ENCODE results near the gene OTOF. TPM values are rescaled to one million over a fixed set of nuclear protein-coding genes. Genes with fewer than 3 reads are reported as not detected.

Gene OTOF
- total RNA-seq, 1 donor from 2014 or later = 0.22 TPM

DNA sequence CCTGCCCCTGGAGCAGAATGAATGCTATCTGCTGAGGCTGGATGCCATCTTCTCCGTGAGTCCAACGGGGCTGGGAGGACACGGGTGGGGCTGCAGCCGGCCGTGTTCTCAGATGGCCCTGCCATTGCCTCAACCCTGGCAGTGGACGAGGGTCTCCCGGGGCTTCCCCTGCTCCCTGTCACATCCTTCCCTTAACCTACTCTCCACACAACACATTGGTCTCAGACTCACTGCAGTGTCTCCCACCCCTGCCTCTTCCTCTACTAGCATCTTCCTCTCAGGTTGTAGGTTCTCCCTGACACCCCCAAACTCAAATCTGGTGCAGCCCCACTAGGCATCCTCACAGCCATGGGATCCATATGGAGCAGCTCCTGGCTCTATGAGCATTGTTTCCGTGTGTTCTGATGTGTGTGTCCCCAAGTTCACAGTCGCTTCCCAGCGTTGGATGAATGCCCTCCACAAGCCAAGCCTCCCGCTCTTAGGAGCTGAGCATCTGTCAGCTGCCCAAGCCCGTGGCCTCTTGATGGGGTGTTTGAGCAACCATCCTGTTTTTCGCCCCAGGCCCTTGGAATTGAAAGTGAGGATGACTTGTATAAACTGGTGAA lies 27.8 kb downstream of the OTOF start:
- DNase-seq (ENCODE audit: low spot score, unreplicated experiment) = no peak
- H3K27ac Mint-ChIP-seq = no peak overlapping the region
- peaks cover 4% of the 10 kb centered on the region for H3K9me3 Mint-ChIP-seq (ENCODE audit: low read depth)

DNA sequence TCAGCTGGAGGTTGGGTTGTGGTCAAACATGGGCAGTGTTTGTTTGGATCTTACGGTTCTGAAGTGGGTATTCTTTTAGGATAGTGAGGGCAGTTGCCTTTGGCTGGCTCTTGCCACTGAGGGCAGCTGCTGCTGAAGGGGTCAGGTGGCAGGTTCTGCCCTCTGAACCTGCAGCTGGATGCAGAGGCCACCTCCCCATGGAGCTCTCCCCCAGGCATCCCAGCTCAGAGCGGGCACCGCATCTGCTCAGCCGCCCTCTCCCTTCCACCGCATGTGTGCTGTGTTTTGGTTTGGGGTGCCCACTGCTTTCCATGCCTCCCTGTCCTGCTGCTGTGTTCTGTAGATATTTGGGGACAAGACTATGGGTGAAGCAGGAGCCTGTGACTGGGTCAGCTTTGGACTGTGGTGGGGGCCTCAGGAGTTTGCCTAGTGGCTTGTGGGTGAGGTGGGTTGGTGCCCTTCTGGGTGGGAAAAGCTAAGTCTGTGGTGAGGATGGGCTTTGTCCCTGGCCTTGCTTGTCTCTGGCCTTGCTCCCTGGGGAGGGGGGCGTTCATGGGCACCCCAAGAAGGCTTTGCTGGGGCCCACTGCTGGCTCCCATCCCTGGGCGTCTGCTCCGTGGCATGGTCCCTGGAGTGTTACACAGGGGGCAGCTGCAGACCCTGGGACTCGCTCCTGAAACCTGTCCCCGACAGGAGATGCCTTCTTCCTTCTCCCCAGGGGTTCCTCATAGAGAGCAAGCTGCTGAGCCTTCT lies 28.5 kb downstream of the OTOF start:
- Mint-ChIP-seq H3K36me3 (ENCODE audit: insufficient read depth) (no peaks in the 10 kb centered on the region), H3K27ac (no peak overlapping the region), H3K9me3 (ENCODE audit: low read depth) (peaks cover 4% of the 10 kb centered on the region), H3K4me1 (ENCODE audit: low read depth) (no peaks in the 10 kb centered on the region), H3K4me3 (ENCODE audit: low read depth) (no peak overlapping the region), H3K27me3 (peaks cover 27% of the 10 kb centered on the region)
- no peak for DNase-seq (ENCODE audit: low spot score, unreplicated experiment)
- TF ChIP-seq, protein P1, sequence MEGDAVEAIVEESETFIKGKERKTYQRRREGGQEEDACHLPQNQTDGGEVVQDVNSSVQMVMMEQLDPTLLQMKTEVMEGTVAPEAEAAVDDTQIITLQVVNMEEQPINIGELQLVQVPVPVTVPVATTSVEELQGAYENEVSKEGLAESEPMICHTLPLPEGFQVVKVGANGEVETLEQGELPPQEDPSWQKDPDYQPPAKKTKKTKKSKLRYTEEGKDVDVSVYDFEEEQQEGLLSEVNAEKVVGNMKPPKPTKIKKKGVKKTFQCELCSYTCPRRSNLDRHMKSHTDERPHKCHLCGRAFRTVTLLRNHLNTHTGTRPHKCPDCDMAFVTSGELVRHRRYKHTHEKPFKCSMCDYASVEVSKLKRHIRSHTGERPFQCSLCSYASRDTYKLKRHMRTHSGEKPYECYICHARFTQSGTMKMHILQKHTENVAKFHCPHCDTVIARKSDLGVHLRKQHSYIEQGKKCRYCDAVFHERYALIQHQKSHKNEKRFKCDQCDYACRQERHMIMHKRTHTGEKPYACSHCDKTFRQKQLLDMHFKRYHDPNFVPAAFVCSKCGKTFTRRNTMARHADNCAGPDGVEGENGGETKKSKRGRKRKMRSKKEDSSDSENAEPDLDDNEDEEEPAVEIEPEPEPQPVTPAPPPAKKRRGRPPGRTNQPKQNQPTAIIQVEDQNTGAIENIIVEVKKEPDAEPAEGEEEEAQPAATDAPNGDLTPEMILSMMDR (IDR thresholded peaks at IDR 0.05; ENCODE audit: unreplicated experiment) = no peak

More for the DNA sequence above, 27.8 kb downstream of the OTOF start:
- H3K4me3 Mint-ChIP-seq (ENCODE audit: low read depth) = no peak overlapping the region
- TF ChIP-seq, protein P1 (IDR thresholded peaks at IDR 0.05; ENCODE audit: unreplicated experiment) = no peak
- no peaks in the 10 kb centered on the region for H3K36me3 Mint-ChIP-seq (ENCODE audit: insufficient read depth)
- H3K27me3 Mint-ChIP-seq = peaks cover 22% of the 10 kb centered on the region
- H3K4me1 Mint-ChIP-seq (ENCODE audit: low read depth) = no peaks in the 10 kb centered on the region

DNA sequence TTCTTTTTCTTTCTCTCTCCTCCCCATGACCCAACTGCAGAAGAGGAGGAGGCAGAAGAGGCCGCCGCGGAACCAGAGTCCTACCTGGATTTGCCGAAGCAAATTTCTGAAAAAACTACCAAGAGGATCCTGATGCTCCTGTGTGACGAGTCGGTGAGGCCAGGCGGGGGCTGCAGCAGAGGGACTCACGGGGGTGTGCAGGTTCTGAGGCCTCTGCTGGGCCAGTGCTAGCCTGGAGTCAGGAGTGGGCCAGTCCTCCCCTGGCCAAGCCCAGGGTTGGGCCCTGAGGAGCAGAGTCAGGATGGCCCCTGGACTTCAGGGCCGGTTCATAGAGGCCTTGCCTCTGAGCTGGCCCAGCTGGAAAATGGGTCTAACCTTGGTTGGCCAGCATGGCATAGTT lies 29.3 kb downstream of the OTOF start:
- DNase-seq (ENCODE audit: low spot score, unreplicated experiment) = no peak

DNA sequence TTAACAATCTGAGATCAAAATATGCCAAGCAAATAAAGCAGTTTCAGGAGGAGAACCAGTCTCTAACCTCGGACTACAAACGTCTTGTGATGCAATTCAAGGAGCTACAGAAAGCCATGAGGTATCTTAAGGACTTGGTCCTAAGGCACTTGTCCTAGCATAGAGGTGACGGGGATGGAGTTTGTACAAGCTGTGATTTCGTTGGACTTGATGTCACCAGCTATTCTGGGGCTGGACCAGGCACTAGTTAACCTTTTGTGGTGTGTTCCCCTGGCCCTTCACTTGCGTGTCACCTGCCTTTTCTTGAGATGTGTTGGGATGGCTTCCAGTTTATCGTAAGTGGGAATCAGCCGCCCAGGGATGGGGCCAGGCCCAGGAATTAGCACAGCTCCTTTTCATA lies 33.7 kb downstream of the OTOF start:
- H3K4me3 Mint-ChIP-seq (ENCODE audit: low read depth) = no peak overlapping the region
- no peaks in the 10 kb centered on the region for H3K9me3 Mint-ChIP-seq (ENCODE audit: low read depth)
- TF ChIP-seq, protein P1 (IDR thresholded peaks at IDR 0.05; ENCODE audit: unreplicated experiment) = no peak
- no peaks in the 10 kb centered on the region for H3K36me3 Mint-ChIP-seq (ENCODE audit: insufficient read depth)
- no peak overlapping the region for H3K27ac Mint-ChIP-seq
- no peak for DNase-seq (ENCODE audit: low spot score, unreplicated experiment)
- H3K27me3 Mint-ChIP-seq = peaks cover 26% of the 10 kb centered on the region
- peaks cover 4% of the 10 kb centered on the region for H3K4me1 Mint-ChIP-seq (ENCODE audit: low read depth)

More for the DNA sequence above, 29.3 kb downstream of the OTOF start:
- H3K4me1 Mint-ChIP-seq (ENCODE audit: low read depth) = no peaks in the 10 kb centered on the region
- TF ChIP-seq, protein P1 (IDR thresholded peaks at IDR 0.05; ENCODE audit: unreplicated experiment) = no peak
- H3K4me3 Mint-ChIP-seq (ENCODE audit: low read depth) = no peak overlapping the region
- H3K27ac Mint-ChIP-seq = no peak overlapping the region
- H3K36me3 Mint-ChIP-seq (ENCODE audit: insufficient read depth) = no peaks in the 10 kb centered on the region
- H3K27me3 Mint-ChIP-seq = peaks cover 26% of the 10 kb centered on the region
- H3K9me3 Mint-ChIP-seq (ENCODE audit: low read depth) = peaks cover 4% of the 10 kb centered on the region

DNA sequence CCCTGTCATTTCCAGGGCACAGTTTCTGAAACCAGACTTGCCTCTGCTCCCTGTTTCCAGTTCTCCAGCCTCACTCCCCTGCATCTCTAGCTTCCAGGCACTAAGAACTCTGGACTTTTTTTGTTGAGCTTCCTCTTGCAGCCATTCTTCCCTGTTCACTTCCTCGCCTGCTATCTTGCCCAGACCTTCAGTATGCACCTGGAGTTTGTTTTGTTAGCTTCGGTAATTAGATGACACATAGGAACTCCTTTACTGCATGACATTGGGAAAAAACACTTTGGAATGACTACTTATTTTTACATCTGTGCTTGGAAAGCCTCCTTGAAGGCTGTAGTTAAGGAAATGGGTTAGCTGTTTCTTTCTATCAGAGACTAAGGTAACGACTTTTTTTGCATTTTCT lies 35.2 kb downstream of the OTOF start:
- Mint-ChIP-seq H3K9me3 (ENCODE audit: low read depth) (no peaks in the 10 kb centered on the region), H3K27ac (no peak overlapping the region), H3K4me1 (ENCODE audit: low read depth) (peaks cover 8% of the 10 kb centered on the region), H3K27me3 (peaks cover 29% of the 10 kb centered on the region), H3K36me3 (ENCODE audit: insufficient read depth) (no peaks in the 10 kb centered on the region), H3K4me3 (ENCODE audit: low read depth) (no peak overlapping the region)
- TF ChIP-seq, protein P1 (IDR thresholded peaks at IDR 0.05; ENCODE audit: unreplicated experiment) = no peak
- DNase-seq (ENCODE audit: low spot score, unreplicated experiment) = no peak

Measured in progenitor cell of endocrine pancreas (in vitro differentiated cells).